GM12878 (cell line): Measurements from ENCODE around the gene BBOF1. TPM values are rescaled to one million over a fixed set of nuclear protein-coding genes. Genes with fewer than 3 reads are reported as not detected.

Experiments
- ATAC-seq: fragments of 200-7000 bp; cut with Tn5 transposase; 3 replicates; pipeline ENCODE4 v1.9.1; 2020; ENCODE audit warnings: mild to moderate bottlenecking, moderate library complexity
- BruUV-seq: library from RNA; stranded (reverse); fragments of 400-500 nt; replicated peaks from 2 replicates; lab custom pipeline; 2021; lab: Mats Ljungman, UMichigan
- CTCF ChIA-PET: fragments of 300-600 bp; sonication (Branson Sonifier 250); formaldehyde crosslinking; extraction: SDS; loops from one replicate; lab custom pipeline; 2021; ENCODE audit warnings: inconsistent platforms; lab: Yijun Ruan, JAX
- POLR2A ChIA-PET: fragments of 350-600 bp; formaldehyde crosslinking; extraction: SDS; loops from one replicate; lab custom pipeline; 2021; ENCODE audit warnings: inconsistent platforms; lab: Charles Lee
- RAD21 ChIA-PET: fragments of 300-600 bp; sonication (Branson Sonifier 250); formaldehyde crosslinking; loops from one replicate; lab custom pipeline; 2023; ENCODE audit warnings: antibody characterized with exemption; ENCODE audit not compliant: unreplicated experiment; lab: Charles Lee
- SMC1A ChIA-PET: fragments of 300-600 bp; sonication (Branson Sonifier 250); formaldehyde crosslinking; loops from one replicate; lab custom pipeline; 2023; ENCODE audit not compliant: unreplicated experiment, uncharacterized antibody; lab: Charles Lee
- DNase-seq: peaks from one replicate; pipeline ENCODE4 v3.0.0-alpha.2; 2011; ENCODE audit warnings: low read depth, low spot score
- FAIRE-seq: peaks from 3 replicates; lab custom pipeline; 2011; peaks lifted over from hg19 to GRCh38; lab: Jason Lieb, UNC
- H2AFZ ChIP-seq: 2 replicates; pipeline ENCODE4 v1.6.0; 2011; ENCODE audit warnings: low read depth, low read length, control low read depth; ENCODE audit not compliant: control insufficient read depth
- H3K27ac ChIP-seq: 2 replicates; pipeline ENCODE4 v1.5.1; 2011; ENCODE audit warnings: control low read depth; ENCODE audit not compliant: control insufficient read depth, insufficient read depth
- H3K27me3 ChIP-seq, 2 experiments: replicated peaks in 1 of 2; 2 replicates each; pipeline versions ENCODE4 v1.6.0 to v1.6.1; 2011; ENCODE audit warnings: low read length in 1 of 2; ENCODE audit not compliant: control insufficient read depth in 2 of 2, insufficient read depth in 2 of 2
- H3K36me3 ChIP-seq, 2 experiments: 2 replicates each; pipeline ENCODE4 v1.5.1; 2011; ENCODE audit warnings: low read length in 1 of 2; ENCODE audit not compliant: control insufficient read depth in 2 of 2, insufficient read depth in 2 of 2
- H3K4me1 ChIP-seq: 2 replicates; pipeline ENCODE4 v1.6.1; 2011; ENCODE audit warnings: mild to moderate bottlenecking, low read length, moderate library complexity, mixed read lengths; ENCODE audit not compliant: control insufficient read depth, insufficient read depth
- H3K4me2 ChIP-seq: 2 replicates; pipeline ENCODE4 v1.6.0; 2011; ENCODE audit warnings: control low read depth; ENCODE audit not compliant: control insufficient read depth, insufficient read depth
- H3K4me3 ChIP-seq: fragments of 200-600 bp; sonication (generic); 2 replicates; pipeline ENCODE4 v1.5.1; 2016
- H3K79me2 ChIP-seq: 2 replicates; pipeline ENCODE4 v1.6.0; 2011; ENCODE audit warnings: low read length; ENCODE audit not compliant: control insufficient read depth, insufficient read depth
- H3K9ac ChIP-seq: 2 replicates; pipeline ENCODE4 v1.8.0; 2011; ENCODE audit warnings: low read length, control low read depth, mixed read lengths; ENCODE audit not compliant: control insufficient read depth, insufficient read depth
- H3K9me3 ChIP-seq: replicated peaks from 3 replicates; pipeline ENCODE4 v1.5.1; 2011; ENCODE audit warnings: mild to moderate bottlenecking, low read length; ENCODE audit not compliant: control insufficient read depth, insufficient read depth
- H4K20me1 ChIP-seq: 2 replicates; pipeline ENCODE4 v1.6.0; 2011; ENCODE audit not compliant: control insufficient read depth, insufficient read depth
- ATF7 ChIP-seq: fragments of 450-650 bp; IDR thresholded peaks from 2 replicates; pipeline ENCODE4 v1.6.1; 2016; ENCODE audit warnings: low read depth, mild to moderate bottlenecking
- MTA3 ChIP-seq: IDR thresholded peaks from 2 replicates; pipeline ENCODE4 v1.6.1; 2012; ENCODE audit warnings: low read length, inconsistent platforms, borderline replicate concordance
- NR2C1 ChIP-seq: fragments of 450-650 bp; IDR thresholded peaks from 2 replicates; pipeline ENCODE4 v1.6.1; 2017; ENCODE audit warnings: antibody characterized with exemption, mild to moderate bottlenecking, moderate library complexity
- RFX5 ChIP-seq: IDR thresholded peaks from 2 replicates; pipeline ENCODE4 v1.6.1; 2011; ENCODE audit warnings: low read depth, low read length, improper control_type of control experiment
- SMC3 ChIP-seq: IDR thresholded peaks from 2 replicates; pipeline ENCODE4 v1.6.1; 2011; ENCODE audit warnings: low read length, improper control_type of control experiment, borderline replicate concordance
- TARDBP ChIP-seq: IDR thresholded peaks from 2 replicates; pipeline ENCODE4 v1.6.1; 2016; ENCODE audit warnings: borderline replicate concordance
- ZNF622 ChIP-seq: fragments of 450-650 bp; IDR thresholded peaks from 2 replicates; pipeline ENCODE4 v1.6.1; 2017; ENCODE audit warnings: mild to moderate bottlenecking, inconsistent platforms
- WGBS: methylation state at CpG from one replicate; pipeline ENCODE4 v1.1.6; 2016; ENCODE audit warnings: low lambda C conversion rate; ENCODE audit not compliant: insufficient replicate concordance, insufficient coverage; ENCODE audit errors: missing lambda C conversion rate; 5-methylcytosine and 5-hydroxymethylcytosine counted together
- in situ Hi-C: fragments of 300-500 bp; cut with MboI; formaldehyde crosslinking; loops from 9 replicates; pipeline ENCODE4 v1.14.3; 2018; ENCODE audit warnings: mixed read lengths
- intact Hi-C: fragments of 100-400 bp; cut with micrococcal nuclease; formaldehyde crosslinking; loops from one replicate; pipeline ENCODE4 v1.14.2; 2022; ENCODE audit not compliant: unreplicated experiment
- polyA plus RNA-seq, 11 experiments: library from polyadenylated mRNA; depleted of rRNA in 4 of 11; unstranded in 6 of 11; stranded (reverse) in 5 of 11; fragments of >200 nt; fragmentation: Nextera tagmentation in 4 of 11; fragmentation: Illumina TruSeq in 1 of 11; extraction: Ambion mirVana in 4 of 11; extraction: Trizol in 1 of 11; gene quantifications; 1 replicate in 1 of 11; 2 replicates in 10 of 11; pipeline versions ENCODE4 v1.2.1 to v1.2.3, GENCODE V29; 2011 to 2016; ENCODE audit warnings: inconsistent platforms in 2 of 11, missing spikeins in 2 of 11, low read depth in 1 of 11
- total RNA-seq, 4 experiments: library from RNA; depleted of rRNA in 3 of 4; stranded (reverse); fragments of >200 nt in 3 of 4; fragmentation: Illumina TruSeq in 1 of 4; extraction: Trizol in 1 of 4; gene quantifications; 2 replicates each; pipeline versions ENCODE4 v1.2.1 to v1.2.3, GENCODE V29; 2013 to 2021
- TF ChIP-seq, protein P1 (sequence below): IDR thresholded peaks from 2 replicates; pipeline ENCODE4 v1.6.1; 2012; ENCODE audit warnings: low read length, inconsistent platforms
- TF ChIP-seq, protein P2 (sequence below): fragments of 450-650 bp; IDR thresholded peaks from 2 replicates; pipeline ENCODE4 v1.6.1; 2017; ENCODE audit warnings: mild to moderate bottlenecking, moderate library complexity

The BBOF1 gene
- total and polyA plus RNA-seq, 10 of the 15 experiments (the other 5 are each of a cell fraction or from before 2014, with no cell fraction given) = 0.50 to 2.6 (median 0.79) TPM

DNA sequence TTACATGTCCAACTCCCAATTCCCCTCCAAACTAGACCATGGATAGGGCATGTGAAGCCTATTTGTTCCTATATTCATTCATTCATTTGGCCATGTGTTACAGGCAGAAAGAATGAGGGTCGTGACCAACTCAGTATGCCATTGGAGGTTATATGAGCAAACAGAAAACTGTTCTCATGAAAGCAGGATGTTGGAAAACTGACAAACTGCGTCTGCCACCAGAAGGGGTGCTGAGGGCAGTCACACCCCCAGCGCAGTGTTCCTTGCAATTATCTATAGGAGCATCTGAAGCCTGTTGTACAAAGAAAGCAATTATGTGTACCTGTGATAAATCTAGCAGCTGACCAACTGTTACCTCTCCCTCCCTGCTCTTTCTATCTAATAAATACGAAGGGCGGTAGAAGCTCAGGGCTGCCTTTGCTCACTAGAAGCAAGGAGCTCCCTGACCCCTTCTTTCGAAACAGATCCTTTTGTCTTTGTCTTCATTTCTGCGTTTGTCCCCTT lies 21.2 kb upstream of the BBOF1 start:
- H3K27ac ChIP-seq = no peak overlapping the region
- no peaks in the 10 kb centered on the region for H4K20me1 ChIP-seq
- RAD21 ChIA-PET = no interaction called here
- H3K79me2 ChIP-seq = no peaks in the 10 kb centered on the region
- in situ Hi-C loops = no loop called here
- no peak overlapping the region for H3K4me2 ChIP-seq
- TF ChIP-seq TARDBP = no peak
- TF ChIP-seq SMC3 = no peak
- no peak for TF ChIP-seq NR2C1
- TF ChIP-seq, protein P1, sequence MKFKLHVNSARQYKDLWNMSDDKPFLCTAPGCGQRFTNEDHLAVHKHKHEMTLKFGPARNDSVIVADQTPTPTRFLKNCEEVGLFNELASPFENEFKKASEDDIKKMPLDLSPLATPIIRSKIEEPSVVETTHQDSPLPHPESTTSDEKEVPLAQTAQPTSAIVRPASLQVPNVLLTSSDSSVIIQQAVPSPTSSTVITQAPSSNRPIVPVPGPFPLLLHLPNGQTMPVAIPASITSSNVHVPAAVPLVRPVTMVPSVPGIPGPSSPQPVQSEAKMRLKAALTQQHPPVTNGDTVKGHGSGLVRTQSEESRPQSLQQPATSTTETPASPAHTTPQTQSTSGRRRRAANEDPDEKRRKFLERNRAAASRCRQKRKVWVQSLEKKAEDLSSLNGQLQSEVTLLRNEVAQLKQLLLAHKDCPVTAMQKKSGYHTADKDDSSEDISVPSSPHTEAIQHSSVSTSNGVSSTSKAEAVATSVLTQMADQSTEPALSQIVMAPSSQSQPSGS = no peak
- TF ChIP-seq MTA3 = no peak
- TF ChIP-seq RFX5 = no peak
- no peak for TF ChIP-seq ATF7
- TF ChIP-seq, all 136 proteins: peak for 0
- WGBS = 88% methylated on average over 7 of the region's 7 CpGs
- Histone ChIP-seq H2AFZ (no peak overlapping the region), H3K36me3 (peaks cover 0 to 3% of the 10 kb centered on the region in 2 experiments; a peak in 2 of 4 replicates), H3K9me3 (no peaks in the 10 kb centered on the region), H3K9ac (no peak overlapping the region), H3K4me1 (no peaks in the 10 kb centered on the region), H3K27me3 (no peaks in the 10 kb centered on the region), H3K4me3 (no peak overlapping the region)
- FAIRE-seq (no peak), ATAC-seq (no peak), DNase-seq (no peak)
- intact Hi-C loops = no loop called here
- POLR2A ChIA-PET = no interaction called here
- SMC1A ChIA-PET = no interaction called here
- CTCF ChIA-PET = no interaction called here
- BruUV-seq = no TSS peak

DNA sequence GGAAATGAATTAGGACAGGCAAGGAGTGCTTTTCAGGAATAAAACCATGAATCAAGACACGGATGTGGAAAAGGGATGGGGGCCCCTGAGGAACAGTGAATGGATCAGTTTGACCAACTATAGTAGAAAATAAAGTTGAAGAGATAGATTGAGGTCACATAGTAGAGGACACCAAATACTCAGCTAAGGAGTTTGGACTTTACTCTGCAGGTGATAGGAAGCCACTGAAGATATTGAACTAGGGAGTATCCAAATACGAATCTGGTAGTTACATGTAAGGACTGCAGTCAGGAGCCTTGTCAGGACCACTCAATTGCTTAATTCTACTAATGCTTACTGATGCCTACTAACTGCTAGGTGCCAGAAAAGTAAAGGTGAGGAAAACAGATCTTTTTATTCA lies 20.4 kb upstream of the BBOF1 start:
- no peaks in the 10 kb centered on the region for H3K79me2 ChIP-seq
- ChIA-PET CTCF (no interaction called here), POLR2A (no interaction called here), SMC1A (no interaction called here), RAD21 (no interaction called here)
- no peak overlapping the region for H3K9ac ChIP-seq
- ATAC-seq (no peak), FAIRE-seq (no peak), DNase-seq (no peak)
- no peak overlapping the region for H3K27ac ChIP-seq
- in situ Hi-C loops = no loop called here
- H3K9me3 ChIP-seq = no peaks in the 10 kb centered on the region
- H3K4me1 ChIP-seq = no peaks in the 10 kb centered on the region
- no peaks in the 10 kb centered on the region for H4K20me1 ChIP-seq
- peaks cover 0 to 3% of the 10 kb centered on the region in 2 experiments; a peak in 2 of 4 replicates for H3K36me3 ChIP-seq
- intact Hi-C loops = no loop called here
- no TSS peak for BruUV-seq
- H3K27me3 ChIP-seq = no peaks in the 10 kb centered on the region
- WGBS = 93% methylated on average over 2 of the region's 2 CpGs
- no peak overlapping the region for H2AFZ ChIP-seq
- H3K4me2 ChIP-seq = no peak overlapping the region
- no peak overlapping the region for H3K4me3 ChIP-seq
- no peak for TF ChIP-seq ZNF622
- TF ChIP-seq, protein P2, sequence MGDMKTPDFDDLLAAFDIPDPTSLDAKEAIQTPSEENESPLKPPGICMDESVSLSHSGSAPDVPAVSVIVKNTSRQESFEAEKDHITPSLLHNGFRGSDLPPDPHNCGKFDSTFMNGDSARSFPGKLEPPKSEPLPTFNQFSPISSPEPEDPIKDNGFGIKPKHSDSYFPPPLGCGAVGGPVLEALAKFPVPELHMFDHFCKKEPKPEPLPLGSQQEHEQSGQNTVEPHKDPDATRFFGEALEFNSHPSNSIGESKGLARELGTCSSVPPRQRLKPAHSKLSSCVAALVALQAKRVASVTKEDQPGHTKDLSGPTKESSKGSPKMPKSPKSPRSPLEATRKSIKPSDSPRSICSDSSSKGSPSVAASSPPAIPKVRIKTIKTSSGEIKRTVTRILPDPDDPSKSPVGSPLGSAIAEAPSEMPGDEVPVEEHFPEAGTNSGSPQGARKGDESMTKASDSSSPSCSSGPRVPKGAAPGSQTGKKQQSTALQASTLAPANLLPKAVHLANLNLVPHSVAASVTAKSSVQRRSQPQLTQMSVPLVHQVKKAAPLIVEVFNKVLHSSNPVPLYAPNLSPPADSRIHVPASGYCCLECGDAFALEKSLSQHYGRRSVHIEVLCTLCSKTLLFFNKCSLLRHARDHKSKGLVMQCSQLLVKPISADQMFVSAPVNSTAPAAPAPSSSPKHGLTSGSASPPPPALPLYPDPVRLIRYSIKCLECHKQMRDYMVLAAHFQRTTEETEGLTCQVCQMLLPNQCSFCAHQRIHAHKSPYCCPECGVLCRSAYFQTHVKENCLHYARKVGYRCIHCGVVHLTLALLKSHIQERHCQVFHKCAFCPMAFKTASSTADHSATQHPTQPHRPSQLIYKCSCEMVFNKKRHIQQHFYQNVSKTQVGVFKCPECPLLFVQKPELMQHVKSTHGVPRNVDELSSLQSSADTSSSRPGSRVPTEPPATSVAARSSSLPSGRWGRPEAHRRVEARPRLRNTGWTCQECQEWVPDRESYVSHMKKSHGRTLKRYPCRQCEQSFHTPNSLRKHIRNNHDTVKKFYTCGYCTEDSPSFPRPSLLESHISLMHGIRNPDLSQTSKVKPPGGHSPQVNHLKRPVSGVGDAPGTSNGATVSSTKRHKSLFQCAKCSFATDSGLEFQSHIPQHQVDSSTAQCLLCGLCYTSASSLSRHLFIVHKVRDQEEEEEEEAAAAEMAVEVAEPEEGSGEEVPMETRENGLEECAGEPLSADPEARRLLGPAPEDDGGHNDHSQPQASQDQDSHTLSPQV = no peak
